Gastrocnemius medialis (tissue), 4 donors: Measurements from ENCODE around the gene COX8C. TPM values are rescaled to one million over a fixed set of nuclear protein-coding genes. Genes with fewer than 3 reads are reported as not detected.

ENCODE experiments used
- ATAC-seq, 2 donors: fragments of 150-250 bp; one replicate each; pipeline ENCODE4 v1.9.1; 2016
- DNase-seq, 2 donors: peaks; one replicate each; pipeline ENCODE4 v3.0.0-alpha.2; 2019
- H3K27ac ChIP-seq, 4 donors: fragments of 200-600 bp; sonication (generic); 1 replicate in 1 of 4; 2 replicates in 3 of 4; pipeline ENCODE4 v1.5.1; 2016 to 2018; ENCODE audit warnings: mild to moderate bottlenecking in 2 of 4, moderate library complexity in 1 of 4
- H3K27me3 ChIP-seq, 3 donors: fragments of 200-600 bp; sonication (generic) in 2 of 3; 1 replicate in 1 of 3; 2 replicates in 2 of 3; pipeline versions ENCODE4 v1.5.1 to v1.6.0; 2016 to 2019; ENCODE audit warnings: mild to moderate bottlenecking in 1 of 3, moderate library complexity in 1 of 3
- H3K36me3 ChIP-seq, 2 donors: fragments of 200-600 bp; sonication (generic) in 1 of 2; one replicate each; pipeline ENCODE4 v1.5.1; 2017 to 2018
- H3K4me1 ChIP-seq, 2 donors: fragments of 200-600 bp; sonication (generic) in 1 of 2; one replicate each; pipeline ENCODE4 v1.5.1; 2016 to 2017; ENCODE audit warnings: mild to moderate bottlenecking in 2 of 2
- H3K4me3 ChIP-seq, 4 donors: fragments of 200-600 bp; sonication (generic) in 3 of 4; 1 replicate in 1 of 4; 2 replicates in 3 of 4; pipeline ENCODE4 v1.5.1; 2016 to 2019; ENCODE audit warnings: mild to moderate bottlenecking in 2 of 4
- H3K9me3 ChIP-seq, 3 donors: fragments of 200-600 bp; sonication (generic) in 2 of 3; 1 replicate in 1 of 3; 2 replicates in 2 of 3; pipeline ENCODE4 v1.5.1; 2016 to 2019
- CTCF ChIP-seq, 5 experiments: fragments of 450-650 bp in 3 of 5; fragments of 200-600 bp in 2 of 5; sonication (generic) in 2 of 5; IDR thresholded peaks in 4 of 5; conservative IDR thresholded peaks in 1 of 5; 1 replicate in 4 of 5; 2 replicates in 1 of 5; pipeline ENCODE4 v1.5.1; 2016 to 2019; ENCODE audit warnings: antibody characterized with exemption in 5 of 5, mild to moderate bottlenecking in 3 of 5, moderate library complexity in 3 of 5
- POLR2A ChIP-seq, 2 donors: fragments of 450-650 bp; IDR thresholded peaks; one replicate each; pipeline ENCODE4 v1.6.1; 2017; ENCODE audit warnings: antibody characterized with exemption in 2 of 2, mild to moderate bottlenecking in 2 of 2, moderate library complexity in 2 of 2
- in situ Hi-C, 4 donors: fragments of 200-750 bp; cut with MboI; loops; one replicate each; pipeline versions ENCODE4 v1.15.0 to v1.8.0; 2017; ENCODE audit warnings: low sequenced_read_pairs in 4 of 4
- intact Hi-C: fragments of 100-400 bp; cut with DNase I; formaldehyde crosslinking; loops from one replicate; pipeline ENCODE4 v1.15.1; 2023; ENCODE audit warnings: low total_unique reads
- total RNA-seq, 4 donors: library from RNA; depleted of rRNA; stranded (reverse); fragments of >200 nt; gene quantifications; one replicate each; pipeline versions ENCODE4 v1.1.0 to v1.2.3, GENCODE V29; 2016

The COX8C gene
- total RNA-seq, 4 donors from 2014 or later: not detected

- intact Hi-C loops (no loop called here), in situ Hi-C loops (no loop called here)
- TF ChIP-seq CTCF (IDR thresholded peaks at IDR 0.05 in 4 of 5, conservative IDR thresholded peaks at IDR 0.05 in 1 of 5) (no peak), POLR2A (IDR thresholded peaks at IDR 0.05) (no peak)
- Histone ChIP-seq H3K4me3 (no peak overlapping the region), H3K36me3 (no peaks in the 10 kb centered on the region), H3K9me3 (no peaks in the 10 kb centered on the region), H3K27me3 (no peaks in the 10 kb centered on the region), H3K27ac (no peak overlapping the region), H3K4me1 (peaks cover 28 to 33% of the 10 kb centered on the region in 2 donors)
- DNase-seq (no peak), ATAC-seq (no peak)
These were observed 38.2 kb upstream of the COX8C start for GRCh38 chr14:93308686-93309345.

- in situ Hi-C loops: no loop called here
- intact Hi-C loops: no loop called here
- H3K36me3 ChIP-seq: no peaks in the 10 kb centered on the region
These were observed 37.5 kb upstream of the COX8C start for GRCh38 chr14:93309427-93309966.

GRCh38 chr14:93311082-93311481 lies 35.9 kb upstream of the COX8C start:
- Histone ChIP-seq H3K4me1 (peaks cover 15 to 20% of the 10 kb centered on the region in 2 donors), H3K36me3 (no peaks in the 10 kb centered on the region), H3K27me3 (no peaks in the 10 kb centered on the region), H3K4me3 (no peak overlapping the region), H3K27ac (no peak overlapping the region), H3K9me3 (no peaks in the 10 kb centered on the region)
- intact Hi-C loops: no loop called here
- ATAC-seq (no peak), DNase-seq (no peak)
- TF ChIP-seq POLR2A (IDR thresholded peaks at IDR 0.05) (no peak), CTCF (IDR thresholded peaks at IDR 0.05 in 4 of 5, conservative IDR thresholded peaks at IDR 0.05 in 1 of 5) (no peak)
- in situ Hi-C loops: no loop called here

More at GRCh38 chr14:93309427-93309966, 37.5 kb upstream of the COX8C start:
- Histone ChIP-seq H3K27me3 (no peaks in the 10 kb centered on the region), H3K4me3 (no peak overlapping the region), H3K4me1 (peaks cover 26 to 28% of the 10 kb centered on the region in 2 donors), H3K27ac (no peak overlapping the region), H3K9me3 (no peaks in the 10 kb centered on the region)
- ATAC-seq (no peak), DNase-seq (no peak)
- TF ChIP-seq CTCF (IDR thresholded peaks at IDR 0.05 in 4 of 5, conservative IDR thresholded peaks at IDR 0.05 in 1 of 5): no peak
- TF ChIP-seq POLR2A (IDR thresholded peaks at IDR 0.05): no peak

GRCh38 chr14:93315575-93315974 lies 31.4 kb upstream of the COX8C start:
- H3K9me3 ChIP-seq: no peaks in the 10 kb centered on the region
- H3K4me1 ChIP-seq: peaks cover 22 to 25% of the 10 kb centered on the region in 2 donors
- in situ Hi-C loops (no loop called here), intact Hi-C loops (no loop called here)
- no peak overlapping the region for H3K4me3 ChIP-seq
- TF ChIP-seq POLR2A (IDR thresholded peaks at IDR 0.05) (no peak), CTCF (IDR thresholded peaks at IDR 0.05 in 4 of 5, conservative IDR thresholded peaks at IDR 0.05 in 1 of 5) (no peak)
- H3K36me3 ChIP-seq: no peaks in the 10 kb centered on the region
- no peak for DNase-seq
- H3K27me3 ChIP-seq: no peaks in the 10 kb centered on the region
- ATAC-seq: no peak
- no peak overlapping the region for H3K27ac ChIP-seq
